Effector memory CD4-positive, alpha-beta T cell (primary cell): ENCODE results near the gene RXRG.

Experiments used
- DNase-seq, 3 donors: peaks; one replicate each; pipeline ENCODE4 v3.0.0-alpha.2; 2020
- H3K27ac ChIP-seq: 2 replicates; pipeline ENCODE4 v1.7.0; 2013; ENCODE audit warnings: mild to moderate bottlenecking, low read length, moderate library complexity; ENCODE audit not compliant: insufficient read depth, poor library complexity, severe bottlenecking
- H3K27me3 ChIP-seq: replicated peaks from 2 replicates; pipeline ENCODE4 v1.7.0; 2013; ENCODE audit warnings: mild to moderate bottlenecking, low read length; ENCODE audit not compliant: insufficient read depth, control insufficient read depth, poor library complexity, severe bottlenecking
- H3K36me3 ChIP-seq: 2 replicates; pipeline ENCODE4 v1.7.0; 2013; ENCODE audit warnings: mild to moderate bottlenecking, low read length, moderate library complexity; ENCODE audit not compliant: control insufficient read depth, insufficient read depth
- H3K4me1 ChIP-seq: 2 replicates; pipeline ENCODE4 v1.7.0; 2013; ENCODE audit warnings: low read length, mild to moderate bottlenecking; ENCODE audit not compliant: control insufficient read depth, insufficient read depth, poor library complexity, severe bottlenecking
- H3K4me3 ChIP-seq: 2 replicates; pipeline ENCODE4 v1.7.0; 2013; ENCODE audit warnings: low read length, low read depth, mild to moderate bottlenecking; ENCODE audit not compliant: insufficient read depth, poor library complexity, severe bottlenecking
- H3K9me3 ChIP-seq: 2 replicates; pipeline ENCODE4 v1.7.0; 2013; ENCODE audit warnings: mild to moderate bottlenecking, low read length, moderate library complexity; ENCODE audit not compliant: control insufficient read depth

Gene RXRG

DNA sequence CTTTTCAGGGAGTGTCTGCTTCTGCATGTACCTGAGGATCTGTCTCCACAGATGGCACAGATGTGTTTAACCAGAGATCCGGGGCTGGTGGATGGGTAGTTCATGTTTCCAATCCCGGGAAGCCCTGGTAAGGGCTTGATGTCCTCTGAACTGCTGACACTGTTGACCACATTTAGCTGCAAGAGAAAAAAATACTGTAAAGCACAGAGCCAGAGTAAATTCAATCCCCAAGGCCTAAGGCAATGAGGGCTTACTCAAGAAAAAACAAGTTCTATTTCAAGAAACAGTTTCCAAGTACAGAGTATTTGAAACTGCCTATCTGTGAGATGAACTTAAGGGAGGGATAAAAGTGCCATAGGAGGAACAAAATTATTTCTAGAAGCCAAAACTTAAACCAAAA, 25.1 kb downstream of the RXRG start:
- peaks cover 9% of the 10 kb centered on the region for H3K4me1 ChIP-seq
- H3K27ac ChIP-seq = no peak overlapping the region
- H3K27me3 ChIP-seq = no peaks in the 10 kb centered on the region
- H3K4me3 ChIP-seq = no peak overlapping the region
- no peaks in the 10 kb centered on the region for H3K9me3 ChIP-seq
- no peak for DNase-seq
- H3K36me3 ChIP-seq = no peaks in the 10 kb centered on the region

- DNase-seq = no peak
- Histone ChIP-seq H3K4me3 (no peak overlapping the region), H3K27ac (no peak overlapping the region), H3K9me3 (no peaks in the 10 kb centered on the region), H3K36me3 (no peaks in the 10 kb centered on the region), H3K27me3 (no peaks in the 10 kb centered on the region), H3K4me1 (no peaks in the 10 kb centered on the region)
Observed at GRCh38 chr1:165418195-165418594, 26.7 kb downstream of the RXRG start.

- H3K27ac ChIP-seq = no peak overlapping the region
- H3K4me3 ChIP-seq = no peak overlapping the region
- H3K27me3 ChIP-seq = no peaks in the 10 kb centered on the region
- H3K4me1 ChIP-seq = no peaks in the 10 kb centered on the region
- no peaks in the 10 kb centered on the region for H3K9me3 ChIP-seq
- H3K36me3 ChIP-seq = no peaks in the 10 kb centered on the region
- DNase-seq = no peak
Observed at GRCh38 chr1:165416876-165417275, 28.1 kb downstream of the RXRG start.

- Histone ChIP-seq H3K4me3 (no peak overlapping the region), H3K9me3 (no peaks in the 10 kb centered on the region), H3K27ac (no peak overlapping the region), H3K4me1 (no peaks in the 10 kb centered on the region), H3K36me3 (no peaks in the 10 kb centered on the region), H3K27me3 (no peaks in the 10 kb centered on the region)
- no peak for DNase-seq
Observed at GRCh38 chr1:165415068-165415467, 29.9 kb downstream of the RXRG start.

DNA sequence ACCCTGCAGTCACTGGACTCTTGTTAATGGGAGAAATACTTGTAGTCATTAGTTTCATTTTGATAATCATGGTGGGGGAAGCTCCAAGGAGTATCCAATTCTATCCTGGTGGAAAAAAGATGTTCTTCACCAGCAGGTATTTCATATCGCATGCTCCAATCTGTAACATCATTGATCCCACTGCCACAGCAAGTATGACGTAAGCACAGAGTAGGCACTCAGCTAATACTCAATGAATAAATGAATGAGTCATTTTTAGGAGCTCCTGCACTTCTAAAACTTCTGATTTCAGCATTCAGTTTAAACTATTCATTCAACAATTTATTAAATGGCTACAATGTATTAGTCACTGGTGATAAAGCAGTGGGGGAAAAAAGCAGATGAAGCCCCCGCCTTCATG, 30.3 kb downstream of the RXRG start:
- Histone ChIP-seq H3K4me3 (no peak overlapping the region), H3K4me1 (no peaks in the 10 kb centered on the region), H3K36me3 (no peaks in the 10 kb centered on the region), H3K9me3 (no peaks in the 10 kb centered on the region), H3K27ac (no peak overlapping the region), H3K27me3 (no peaks in the 10 kb centered on the region)
- no peak for DNase-seq

DNA sequence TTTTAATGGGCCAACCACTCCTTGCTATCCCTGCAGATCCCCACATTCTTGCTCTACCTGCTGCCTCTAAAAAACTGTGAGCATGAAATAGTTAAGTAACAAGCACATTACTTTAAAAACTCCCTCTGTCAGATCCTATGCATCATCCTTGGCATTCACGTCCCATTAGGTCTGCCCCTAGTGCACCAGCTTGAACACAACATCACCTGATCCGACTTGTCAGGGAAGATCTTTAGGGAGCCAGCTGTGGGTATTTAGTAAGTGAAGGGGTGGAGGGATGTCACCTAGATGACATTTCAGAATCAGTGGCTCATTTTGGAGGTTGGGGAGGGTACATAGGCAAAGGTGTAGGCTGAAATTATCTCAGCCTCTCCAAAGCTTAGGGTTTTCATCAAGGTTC, 33.5 kb downstream of the RXRG start:
- Histone ChIP-seq H3K27ac (no peak overlapping the region), H3K27me3 (no peaks in the 10 kb centered on the region), H3K36me3 (no peaks in the 10 kb centered on the region), H3K9me3 (no peaks in the 10 kb centered on the region), H3K4me3 (no peak overlapping the region), H3K4me1 (no peaks in the 10 kb centered on the region)
- DNase-seq = no peak

DNA sequence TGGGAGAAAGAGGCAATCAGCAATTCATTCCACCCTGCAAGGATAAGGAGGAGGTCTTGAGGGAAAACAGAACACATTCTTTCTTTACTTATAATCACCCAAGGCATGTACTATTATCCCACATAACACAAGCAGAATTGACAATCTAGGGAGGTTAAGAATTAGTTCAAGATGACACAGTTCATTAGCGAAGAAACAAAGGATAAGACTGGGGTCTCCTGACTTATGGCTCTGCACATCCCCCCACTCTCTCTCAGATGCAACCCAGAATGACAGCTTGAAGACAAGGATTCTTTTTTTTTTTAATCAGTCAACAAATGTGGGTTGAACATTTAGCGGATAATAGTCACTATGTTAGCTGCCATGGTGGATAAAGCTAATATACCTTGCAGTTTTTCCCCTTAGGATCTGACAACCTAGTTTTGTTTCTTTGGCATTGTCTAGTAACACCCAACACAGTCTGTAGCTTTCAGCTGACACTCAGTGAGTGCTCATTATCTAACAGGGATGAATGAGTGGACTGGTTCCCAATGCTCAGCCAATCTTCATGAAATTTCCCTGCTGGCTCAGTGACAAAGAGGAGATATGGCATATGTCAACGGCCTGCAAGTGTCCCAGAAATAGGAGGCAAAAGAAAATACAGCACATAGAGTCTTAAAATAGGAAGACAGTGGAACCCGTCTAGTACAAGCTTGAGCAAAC, 35.1 kb downstream of the RXRG start:
- H3K27me3 ChIP-seq = no peaks in the 10 kb centered on the region
- H3K4me1 ChIP-seq = no peaks in the 10 kb centered on the region
- H3K9me3 ChIP-seq = no peaks in the 10 kb centered on the region

DNA sequence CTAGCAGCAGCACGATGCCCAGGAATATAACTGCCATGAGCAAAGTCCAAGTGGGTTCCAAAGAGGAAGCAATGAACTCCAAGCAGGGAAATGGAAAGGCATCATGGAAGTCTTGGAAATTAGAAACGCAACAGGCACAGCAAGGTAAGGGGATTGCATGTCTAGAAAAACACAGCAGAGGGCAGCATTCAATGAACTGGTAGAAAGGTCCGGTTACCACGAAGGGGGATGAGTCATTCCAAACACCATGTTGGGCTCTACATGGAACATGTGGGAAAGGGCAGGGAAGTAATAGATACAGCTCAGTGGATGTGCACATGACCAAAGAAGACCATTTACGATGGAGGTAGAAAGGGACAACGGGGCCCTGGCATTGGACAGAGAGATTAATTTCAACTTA, 36.4 kb downstream of the RXRG start:
- Histone ChIP-seq H3K27me3 (no peaks in the 10 kb centered on the region), H3K4me3 (no peak overlapping the region), H3K4me1 (no peaks in the 10 kb centered on the region), H3K9me3 (no peaks in the 10 kb centered on the region), H3K27ac (no peak overlapping the region), H3K36me3 (no peaks in the 10 kb centered on the region)
- no peak for DNase-seq

More for the DNA sequence above, 35.1 kb downstream of the RXRG start:
- DNase-seq = no peak
- H3K27ac ChIP-seq = no peak overlapping the region
- no peaks in the 10 kb centered on the region for H3K36me3 ChIP-seq
- no peak overlapping the region for H3K4me3 ChIP-seq

DNA sequence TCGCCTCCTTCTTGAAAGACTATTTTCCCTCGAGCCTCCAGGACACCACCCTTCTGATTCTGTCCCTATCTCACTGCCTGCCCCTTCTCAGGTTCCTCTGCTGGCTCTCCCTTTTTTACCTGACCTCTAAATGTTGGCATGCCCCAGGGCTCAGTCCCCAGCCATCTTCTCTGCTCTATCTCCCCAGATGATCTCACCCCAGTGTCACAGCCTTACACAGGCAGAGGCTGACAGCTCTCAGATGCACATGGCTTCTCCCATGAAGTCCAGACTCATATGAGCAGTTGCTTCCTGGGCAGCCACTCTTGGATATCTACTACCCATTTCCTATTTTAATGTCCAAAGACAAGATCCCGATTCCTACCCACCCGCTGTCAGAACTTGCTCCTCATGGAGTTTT, 37.5 kb downstream of the RXRG start:
- H3K27me3 ChIP-seq = no peaks in the 10 kb centered on the region

DNA sequence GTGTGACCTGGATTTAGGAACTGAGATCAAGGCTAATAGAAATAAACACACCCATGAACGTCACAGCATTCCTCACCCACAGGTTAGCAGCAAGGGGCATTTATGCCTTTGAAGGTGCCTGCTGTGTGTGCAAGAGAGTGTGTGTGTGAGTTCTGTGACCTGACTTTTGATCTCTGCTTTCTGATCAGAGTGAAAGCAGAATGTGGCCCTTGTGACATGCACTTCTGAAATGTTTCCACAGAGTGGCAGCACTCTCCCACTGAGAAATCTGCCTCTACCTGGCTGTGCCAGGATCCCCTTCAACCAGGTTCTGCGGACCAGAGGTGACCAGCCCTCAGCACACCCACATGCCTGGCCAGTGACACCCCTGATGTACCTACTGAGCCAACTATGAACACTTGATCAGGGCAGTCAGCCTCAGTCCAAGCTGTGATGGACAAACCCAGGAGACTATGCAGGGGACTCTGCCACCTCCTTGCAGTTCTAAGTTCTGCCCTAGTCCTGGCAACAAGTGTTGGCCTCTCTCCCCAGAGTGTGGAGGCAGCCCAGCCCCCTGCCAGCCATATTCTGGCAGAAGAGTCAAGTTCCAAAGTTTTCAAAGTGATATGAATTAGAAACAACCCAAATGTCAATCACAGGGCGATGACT, 41.0 kb downstream of the RXRG start:
- Histone ChIP-seq H3K36me3 (no peaks in the 10 kb centered on the region), H3K4me1 (no peaks in the 10 kb centered on the region), H3K27me3 (peaks cover 3% of the 10 kb centered on the region), H3K4me3 (no peak overlapping the region), H3K9me3 (no peaks in the 10 kb centered on the region), H3K27ac (no peak overlapping the region)
- DNase-seq = no peak

More for the DNA sequence above, 37.5 kb downstream of the RXRG start:
- no peak for DNase-seq
- no peaks in the 10 kb centered on the region for H3K4me1 ChIP-seq
- H3K4me3 ChIP-seq = no peak overlapping the region
- no peaks in the 10 kb centered on the region for H3K9me3 ChIP-seq
- no peak overlapping the region for H3K27ac ChIP-seq
- H3K36me3 ChIP-seq = no peaks in the 10 kb centered on the region
